DMS79 (cell line): ENCODE measurements around the gene ZNF878.
A peak's percentile ranks its signal among the peaks of the same experiment; 100 is the strongest.
"Not testable (repeated sequence)": the region's sequence is repeated elsewhere in the genome, so short reads cannot be mapped to it uniquely, and the experiment has no call there.

ENCODE experiments used
- DNase-seq: peaks from one replicate; lab custom pipeline; 2025; lab: John Stamatoyannopoulos, UW

Gene ZNF878

GRCh38 chr19:12052497-12053169 lies at the start of gene ZNF878:
Gene ZNF878 (minus strand): TSS chr19:12052961. CDS start chr19:12052801, 160 bp downstream.
- peak; percentile 91 for DNase-seq

DNA sequence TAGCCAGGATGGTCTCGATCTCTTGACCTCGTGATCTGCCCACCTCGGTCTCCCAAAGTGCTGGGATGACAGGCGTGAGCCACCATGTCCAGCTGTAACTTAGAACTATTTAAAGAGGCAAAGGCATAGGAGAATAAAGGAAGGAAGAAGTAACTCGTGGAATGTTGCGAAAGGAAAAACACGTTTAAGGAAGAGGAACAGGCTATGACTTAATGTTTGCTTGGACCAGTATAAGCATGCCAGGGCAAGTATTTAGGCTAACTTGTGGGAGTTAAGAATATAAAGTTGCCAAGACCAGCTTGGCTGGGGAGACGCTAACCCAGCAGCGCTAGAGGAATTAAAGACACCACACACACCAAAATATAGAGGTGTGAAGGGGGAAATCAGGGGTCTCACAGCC lies 45.3 kb upstream of the ZNF878 start:
- DNase-seq = no peak

- DNase-seq = no peak
Measured at GRCh38 chr19:12095111-12095790, 42.5 kb upstream of the ZNF878 start.

DNA sequence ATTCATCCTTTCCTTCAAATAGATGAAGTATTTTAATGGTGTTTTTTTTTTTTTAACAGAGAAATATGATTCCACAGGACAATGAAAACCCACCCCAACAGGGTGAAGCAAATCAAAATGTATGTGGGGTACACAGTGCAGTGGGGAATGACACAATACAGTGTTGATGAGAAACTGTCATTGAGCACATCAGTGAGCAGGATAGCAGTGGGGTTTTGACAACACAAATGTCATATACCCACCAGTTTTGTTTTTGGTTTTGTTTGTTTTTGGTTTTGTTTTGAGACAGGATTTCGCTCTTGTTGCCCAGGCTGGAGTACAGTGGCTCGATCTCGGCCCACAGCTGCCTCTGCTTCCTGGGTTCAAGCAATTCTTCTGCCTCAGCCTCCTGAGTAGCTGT lies 41.0 kb upstream of the ZNF878 start:
- DNase-seq = no peak

DNA sequence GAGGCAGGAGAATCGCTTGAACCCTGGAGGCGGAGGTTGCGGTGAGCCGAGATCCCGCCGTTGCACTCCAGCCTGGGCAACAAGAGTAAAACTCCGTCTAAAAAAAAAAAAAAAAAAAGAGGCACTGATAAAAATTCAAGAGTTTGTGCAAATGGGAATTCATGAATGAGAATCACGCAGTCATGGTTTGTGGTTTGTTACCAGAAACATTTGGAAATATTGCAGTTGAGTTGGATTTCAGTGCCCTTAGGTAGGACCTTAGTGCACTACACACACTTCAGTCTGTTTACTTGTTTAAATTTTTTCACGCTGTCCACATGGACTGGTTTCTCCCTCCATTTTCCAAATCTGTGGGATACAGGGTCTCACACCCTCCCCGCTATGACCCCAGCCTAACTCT lies 40.2 kb upstream of the ZNF878 start:
- no peak for DNase-seq

DNA sequence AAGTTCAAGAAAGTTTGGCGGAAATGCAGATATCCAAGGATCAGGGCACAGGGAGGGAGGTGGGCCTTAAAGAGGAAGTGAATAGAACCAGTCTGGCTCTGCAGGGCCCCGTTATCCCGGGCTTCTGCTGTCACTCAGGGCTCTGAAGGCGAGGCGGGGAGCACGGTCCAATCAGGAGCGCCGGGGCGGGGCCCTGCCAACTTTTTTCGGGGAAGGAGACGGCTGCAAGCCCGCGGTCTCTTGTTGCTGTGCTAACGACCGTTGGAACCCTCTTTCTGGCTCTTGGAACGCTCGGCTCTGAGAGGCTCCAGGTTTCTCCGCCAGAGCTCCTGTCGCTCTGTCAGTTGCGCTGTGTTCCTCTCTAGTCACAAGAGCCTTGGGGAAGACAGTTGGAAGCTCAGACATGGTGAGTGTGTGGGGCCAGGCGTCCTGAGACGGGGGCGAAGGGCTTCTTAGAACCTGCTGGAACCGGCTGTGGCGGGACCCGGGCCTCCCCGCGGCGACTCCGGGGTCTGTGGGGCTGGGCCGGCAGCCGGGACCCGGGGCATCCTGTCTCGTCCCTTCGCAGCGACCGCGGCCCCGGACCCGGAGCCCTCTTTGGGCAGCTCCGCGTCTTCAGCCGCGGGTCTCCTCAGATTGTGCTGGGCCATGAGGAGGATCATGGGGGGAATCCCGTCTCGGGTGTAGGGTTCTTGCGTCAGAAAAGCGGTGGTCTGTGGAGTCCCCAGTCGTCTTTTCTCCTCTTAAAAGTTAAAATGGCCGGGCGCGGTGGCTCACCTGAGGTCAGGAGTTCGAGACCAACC lies 39.5 kb upstream of the ZNF878 start:
- DNase-seq = peak; percentile 2

- peak; percentile 11 for DNase-seq
Measured at GRCh38 chr19:12090807-12091206, 38.0 kb upstream of the ZNF878 start.

GRCh38 chr19:12085074-12085818 lies 32.5 kb upstream of the ZNF878 start:
- no peak for DNase-seq

DNA sequence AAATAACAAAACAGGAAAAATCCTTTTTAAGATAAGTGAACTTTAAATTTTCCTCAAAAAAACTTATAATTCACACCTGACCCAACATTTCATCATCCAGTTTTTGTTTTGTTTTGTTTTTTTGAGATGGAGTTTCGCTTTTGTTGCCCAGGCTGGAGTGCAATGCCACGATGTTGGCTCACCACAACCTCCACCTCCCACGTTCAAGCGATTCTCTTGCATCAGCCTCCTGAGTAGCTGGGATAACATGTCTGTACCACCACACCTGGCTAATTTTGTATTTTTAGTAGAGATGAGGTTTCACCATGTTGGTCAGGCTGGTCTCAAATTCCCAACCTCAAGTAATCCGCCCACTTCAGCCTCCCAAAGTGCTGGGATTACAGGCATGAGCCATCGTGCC lies 30.6 kb upstream of the ZNF878 start:
- DNase-seq = not testable (repeated sequence)

GRCh38 chr19:12077375-12077774 lies 24.6 kb upstream of the ZNF878 start:
- DNase-seq = no peak

DNA sequence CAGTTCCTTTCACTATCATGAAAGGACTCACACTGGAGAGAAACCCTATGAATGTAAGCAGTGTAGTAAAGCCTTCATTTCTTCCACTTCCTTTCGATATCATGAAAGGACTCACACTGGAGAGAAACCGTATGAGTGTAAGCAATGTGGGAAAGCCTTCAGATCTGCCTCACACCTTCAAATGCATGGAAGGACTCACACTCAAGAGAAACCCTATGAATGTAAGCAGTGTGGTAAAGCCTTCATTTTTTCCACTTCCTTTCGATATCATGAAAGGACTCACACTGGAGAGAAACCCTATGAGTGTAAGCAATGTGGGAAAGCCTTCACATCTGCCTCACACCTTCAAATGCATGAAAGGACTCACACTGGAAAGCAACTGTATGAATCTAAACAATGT lies 23.6 kb upstream of the ZNF878 start:
- not testable (repeated sequence) for DNase-seq

GRCh38 chr19:12075538-12076139 lies 22.9 kb upstream of the ZNF878 start:
- DNase-seq = no peak

DNA sequence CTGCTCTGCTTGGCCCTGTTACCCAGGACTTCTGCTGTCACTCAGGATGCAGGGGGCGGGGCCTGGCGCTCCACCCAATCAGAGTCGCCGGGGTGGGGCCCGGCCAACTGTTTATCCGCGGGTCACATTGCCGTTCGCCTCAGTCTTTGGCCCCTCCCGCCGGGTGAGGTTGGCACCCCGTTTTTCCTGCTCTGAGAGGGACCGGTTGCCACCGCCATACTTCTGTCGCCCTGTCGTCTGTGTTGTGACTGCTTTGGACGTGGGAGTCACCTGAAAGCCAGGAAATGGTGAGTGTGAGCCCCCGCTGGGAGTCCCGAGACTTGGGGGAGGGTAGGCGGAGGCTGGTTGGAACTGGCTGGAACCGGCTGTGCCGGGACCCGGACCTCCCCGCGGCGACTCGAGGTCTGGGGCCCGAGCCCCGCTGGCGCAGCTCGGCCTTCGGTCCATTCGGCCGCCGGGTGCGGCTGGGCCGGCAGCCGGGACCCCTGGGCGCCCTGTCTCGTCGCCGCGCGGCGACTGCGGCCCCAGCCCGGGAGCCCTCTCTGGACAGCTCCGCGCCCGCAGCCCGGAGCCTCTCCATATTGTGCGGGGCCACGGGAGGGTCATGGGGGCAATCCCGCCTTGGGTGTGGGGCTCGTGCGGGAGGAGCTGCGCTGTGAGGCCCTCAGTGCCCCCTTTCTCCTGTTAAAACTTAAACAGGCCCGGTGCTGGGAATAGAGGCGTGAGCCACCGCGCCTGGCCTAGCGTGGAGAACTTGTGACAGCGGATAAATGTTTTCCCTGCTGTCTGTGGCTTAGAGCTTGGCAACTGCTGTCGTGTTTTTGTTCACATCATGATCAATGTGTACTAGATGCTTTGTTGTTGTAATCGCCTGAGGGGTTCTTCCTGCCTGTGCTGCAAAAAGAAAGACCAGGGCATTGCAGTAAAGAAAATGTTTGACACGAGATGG lies 12.1 kb upstream of the ZNF878 start, which contains the start of gene ZNF844:
Gene ZNF844 (plus strand): TSS at position 142 of the 949 bp plus-strand sequence. CDS start 143 bp downstream, at position 285.
- DNase-seq = peak; percentile 65

DNA sequence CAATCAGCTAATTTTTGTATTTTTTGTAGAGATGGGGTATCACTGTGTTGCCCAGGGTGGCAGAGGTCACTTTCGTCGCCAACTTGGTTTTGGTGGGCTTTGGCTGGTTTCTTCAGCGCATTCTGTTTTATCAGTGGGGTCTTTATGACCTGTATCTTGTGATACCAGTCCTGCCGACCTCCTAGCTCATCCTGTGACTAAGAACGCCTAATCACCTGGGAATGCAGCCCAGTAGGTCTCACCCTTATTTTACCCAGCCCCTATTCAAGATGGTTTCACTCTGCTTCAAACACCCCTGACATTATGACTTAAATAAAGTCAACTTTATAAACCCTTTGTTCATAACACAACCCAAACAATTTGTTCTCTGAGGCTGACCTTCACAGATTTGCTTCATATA lies 3.0 kb upstream of the ZNF878 start:
- DNase-seq = no peak

- DNase-seq = no peak
Measured at GRCh38 chr19:12052091-12052496, 667 bp downstream of the ZNF878 start.

DNA sequence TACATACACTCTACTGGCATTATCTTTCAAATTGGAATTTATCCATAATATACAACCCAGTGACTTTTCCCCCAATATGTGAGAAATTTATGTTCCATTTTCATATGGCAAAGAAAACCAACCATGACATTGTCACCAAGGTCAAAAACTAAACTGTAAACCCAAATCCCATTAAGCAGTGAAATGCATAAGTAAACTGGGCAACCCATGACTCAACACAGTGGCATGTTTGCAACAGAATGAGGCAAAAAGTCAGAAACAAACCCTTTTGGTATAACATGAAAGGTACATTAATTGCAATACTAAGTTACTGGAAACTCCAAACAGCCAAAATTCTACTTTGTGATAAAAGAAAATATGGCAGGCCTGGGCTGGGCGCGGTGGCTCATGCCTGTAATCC lies 4.9 kb downstream of the ZNF878 start:
- no peak for DNase-seq

DNA sequence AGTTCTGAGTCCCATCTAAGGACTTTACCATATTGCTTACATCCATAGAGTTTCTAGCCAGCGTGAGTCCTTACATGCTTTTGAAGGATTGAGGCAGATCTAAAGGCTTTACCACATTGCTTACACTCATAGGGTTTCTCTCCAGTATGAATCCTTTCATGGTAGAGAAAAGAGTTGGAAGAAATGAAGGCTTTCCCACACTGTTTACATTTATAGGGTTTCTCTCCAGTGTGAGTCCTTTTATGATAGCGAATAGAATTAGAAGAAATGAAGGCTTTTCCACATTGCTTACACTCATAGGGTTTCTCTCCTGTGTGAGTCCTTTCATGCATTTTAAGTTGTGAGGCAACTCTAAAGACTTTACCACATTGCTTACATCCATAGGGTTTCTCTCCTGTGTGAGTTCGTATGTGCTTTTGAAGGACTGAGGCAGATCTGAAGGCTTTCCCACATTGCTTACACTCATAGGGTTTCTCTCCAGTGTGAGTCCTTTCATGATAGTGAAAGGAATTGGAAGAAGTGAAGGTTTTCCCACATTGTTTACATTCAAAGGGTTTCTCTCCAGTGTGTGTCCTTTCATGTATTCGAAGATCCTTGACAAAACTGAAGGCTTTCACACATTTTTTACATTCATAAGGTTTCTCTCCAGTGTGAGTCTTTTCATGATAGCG lies 8.9 kb downstream of the ZNF878 start:
- no peak for DNase-seq

DNA sequence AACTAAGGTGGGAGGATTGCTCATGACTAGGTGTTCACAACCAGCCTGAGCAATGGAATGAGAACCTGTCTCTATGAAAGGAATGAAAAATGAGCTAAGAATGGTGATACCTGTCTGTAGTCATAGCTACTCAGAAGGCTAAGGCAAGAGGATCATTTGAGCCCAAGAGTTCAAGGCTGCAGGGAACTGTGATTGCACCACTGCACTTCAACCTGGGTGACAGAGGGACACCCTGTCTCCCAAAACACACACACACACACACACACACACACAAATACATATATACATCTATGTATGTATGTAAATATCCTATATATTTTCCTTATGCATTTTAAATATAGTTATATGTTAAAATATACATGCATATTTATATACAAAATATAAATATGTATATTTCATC lies 9.9 kb downstream of the ZNF878 start:
- no peak for DNase-seq

DNA sequence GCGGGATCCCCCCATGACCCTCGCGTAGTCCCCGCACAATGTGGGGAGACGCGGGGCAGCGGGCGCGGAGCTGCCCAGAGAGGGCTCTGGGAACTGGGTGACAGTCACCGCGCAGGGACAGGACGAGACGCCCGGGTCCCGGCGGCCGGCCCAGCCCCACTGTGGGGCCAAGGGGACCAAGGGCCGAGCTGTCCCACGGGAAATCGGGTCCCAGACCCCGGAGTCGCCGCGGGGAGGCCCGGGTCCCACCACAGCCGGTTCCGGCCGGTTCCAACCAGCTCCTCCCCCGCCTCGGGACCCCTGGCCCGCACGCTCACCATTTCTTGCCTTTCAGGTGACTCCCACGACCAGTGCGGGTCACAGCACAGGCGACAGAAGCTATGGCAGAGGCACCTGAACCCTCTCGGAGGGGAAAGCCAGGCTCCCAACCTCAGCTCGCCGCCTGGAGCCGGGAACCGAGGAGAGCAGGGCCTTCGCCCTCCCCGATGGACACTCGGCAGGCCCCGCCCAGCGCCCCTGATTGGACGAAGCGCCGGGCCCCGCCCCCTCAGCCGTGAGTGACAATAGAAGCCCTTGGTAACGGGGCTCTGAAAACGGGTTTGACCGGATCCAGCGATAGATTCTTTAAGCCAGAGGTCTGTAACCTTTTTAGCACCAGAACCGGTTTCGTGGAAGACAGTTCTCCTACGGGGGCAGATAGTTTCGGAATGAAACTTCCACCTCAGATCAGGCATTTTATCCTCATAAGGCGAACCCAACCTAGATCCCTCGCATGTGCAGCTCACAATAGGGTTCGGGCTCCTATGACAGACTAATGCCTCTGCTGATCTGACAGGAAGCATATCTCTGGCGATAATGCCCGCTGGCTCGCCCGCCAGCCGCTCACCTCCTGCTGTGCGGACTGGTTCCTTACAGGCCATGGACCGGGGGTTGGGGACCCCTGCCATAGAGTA lies 17.3 kb downstream of the ZNF878 start, which contains the start of gene ZNF433:
Gene ZNF433 (minus strand): TSS at position 460 of the 953 bp plus-strand sequence. CDS start 140 bp downstream, at position 320.
- DNase-seq = peak; percentile 93
